ENCODE measurements around the gene UBE3C. TPM values are rescaled to one million over a fixed set of nuclear protein-coding genes. Genes with fewer than 3 reads are reported as not detected.

The UBE3C gene
- total RNA-seq, 1 donor = 95.9 TPM

DNA sequence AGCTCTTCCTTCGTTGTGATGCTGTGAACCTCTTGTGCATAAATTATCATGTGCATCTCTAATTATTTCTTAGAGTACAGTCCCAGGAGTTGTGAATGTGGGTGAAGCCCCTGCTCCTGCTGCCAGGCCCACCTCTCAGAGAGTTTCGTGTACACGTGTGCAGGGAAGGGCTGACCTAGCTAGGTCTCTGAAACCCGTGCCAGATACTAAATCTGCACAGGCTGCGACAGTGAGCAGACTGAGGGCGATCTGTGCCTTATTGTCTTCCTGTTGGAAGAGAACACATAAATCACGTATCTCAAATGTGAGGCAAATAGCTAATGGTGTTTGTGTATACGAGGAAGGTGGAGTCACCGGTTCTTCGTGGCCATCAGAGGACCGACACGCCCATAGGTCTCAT, 126.3 kb downstream of the UBE3C start:
- H2AFZ ChIP-seq (ENCODE audit: low read length) = no peak overlapping the region
- TF ChIP-seq, protein P1, sequence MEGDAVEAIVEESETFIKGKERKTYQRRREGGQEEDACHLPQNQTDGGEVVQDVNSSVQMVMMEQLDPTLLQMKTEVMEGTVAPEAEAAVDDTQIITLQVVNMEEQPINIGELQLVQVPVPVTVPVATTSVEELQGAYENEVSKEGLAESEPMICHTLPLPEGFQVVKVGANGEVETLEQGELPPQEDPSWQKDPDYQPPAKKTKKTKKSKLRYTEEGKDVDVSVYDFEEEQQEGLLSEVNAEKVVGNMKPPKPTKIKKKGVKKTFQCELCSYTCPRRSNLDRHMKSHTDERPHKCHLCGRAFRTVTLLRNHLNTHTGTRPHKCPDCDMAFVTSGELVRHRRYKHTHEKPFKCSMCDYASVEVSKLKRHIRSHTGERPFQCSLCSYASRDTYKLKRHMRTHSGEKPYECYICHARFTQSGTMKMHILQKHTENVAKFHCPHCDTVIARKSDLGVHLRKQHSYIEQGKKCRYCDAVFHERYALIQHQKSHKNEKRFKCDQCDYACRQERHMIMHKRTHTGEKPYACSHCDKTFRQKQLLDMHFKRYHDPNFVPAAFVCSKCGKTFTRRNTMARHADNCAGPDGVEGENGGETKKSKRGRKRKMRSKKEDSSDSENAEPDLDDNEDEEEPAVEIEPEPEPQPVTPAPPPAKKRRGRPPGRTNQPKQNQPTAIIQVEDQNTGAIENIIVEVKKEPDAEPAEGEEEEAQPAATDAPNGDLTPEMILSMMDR (IDR thresholded peaks at IDR 0.05; ENCODE audit: extremely low read depth, low read depth, low read length) = no peak
- no peak for DNase-seq (ENCODE audit: insufficient read length, low spot score, missing footprints)
- H3K4me1 ChIP-seq (ENCODE audit: insufficient read depth, low read length) = no peaks in the 10 kb centered on the region
- no peak overlapping the region for H3K27ac ChIP-seq (ENCODE audit: low read depth, low read length)
- H3K9me3 ChIP-seq (ENCODE audit: low read depth, low read length) = no peaks in the 10 kb centered on the region
- H3K4me2 ChIP-seq (ENCODE audit: insufficient read depth, low read length) = no peak overlapping the region
- no peaks in the 10 kb centered on the region for H4K20me1 ChIP-seq (ENCODE audit: insufficient read depth, low read length)
- no peaks in the 10 kb centered on the region for H3K27me3 ChIP-seq (ENCODE audit: insufficient read depth, low read length)
- peaks cover 71% of the 10 kb centered on the region for H3K36me3 ChIP-seq (ENCODE audit: insufficient read depth, low read length)
- H3K4me3 ChIP-seq (ENCODE audit: insufficient read depth, low read length) = no peak overlapping the region
- H3K79me2 ChIP-seq (ENCODE audit: insufficient read depth, low read length) = no peaks in the 10 kb centered on the region

DNA sequence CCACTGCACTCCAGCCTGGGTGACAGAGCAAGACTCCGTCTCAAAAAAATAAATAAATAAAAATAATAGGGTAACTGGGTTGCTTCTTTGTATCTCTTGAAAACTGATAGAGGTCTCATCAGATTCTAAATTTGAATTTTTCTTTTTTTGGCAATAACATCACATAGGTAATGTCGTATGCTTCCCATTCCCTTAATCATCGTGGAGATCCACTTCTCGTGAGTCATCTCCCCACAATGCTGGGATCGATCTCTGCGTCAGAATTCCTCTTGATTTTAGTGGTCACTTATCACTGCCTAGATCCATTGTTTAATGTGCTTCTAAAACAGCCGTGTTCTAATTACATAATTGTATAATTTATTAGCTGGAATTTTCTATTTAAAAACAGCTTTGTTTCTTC, 127.5 kb downstream of the UBE3C start:
- H2AFZ ChIP-seq (ENCODE audit: low read length) = no peak overlapping the region
- H4K20me1 ChIP-seq (ENCODE audit: insufficient read depth, low read length) = no peaks in the 10 kb centered on the region
- peaks cover 73% of the 10 kb centered on the region for H3K36me3 ChIP-seq (ENCODE audit: insufficient read depth, low read length)
- no peaks in the 10 kb centered on the region for H3K9me3 ChIP-seq (ENCODE audit: low read depth, low read length)
- no peak overlapping the region for H3K4me2 ChIP-seq (ENCODE audit: insufficient read depth, low read length)
- TF ChIP-seq, protein P1 (IDR thresholded peaks at IDR 0.05; ENCODE audit: extremely low read depth, low read depth, low read length) = no peak
- peaks cover 3% of the 10 kb centered on the region for H3K4me1 ChIP-seq (ENCODE audit: insufficient read depth, low read length)
- H3K79me2 ChIP-seq (ENCODE audit: insufficient read depth, low read length) = no peaks in the 10 kb centered on the region
- no peak overlapping the region for H3K4me3 ChIP-seq (ENCODE audit: insufficient read depth, low read length)
- no peak overlapping the region for H3K27ac ChIP-seq (ENCODE audit: low read depth, low read length)
- DNase-seq (ENCODE audit: insufficient read length, low spot score, missing footprints) = peak; percentile 73
- no peaks in the 10 kb centered on the region for H3K27me3 ChIP-seq (ENCODE audit: insufficient read depth, low read length)

DNA sequence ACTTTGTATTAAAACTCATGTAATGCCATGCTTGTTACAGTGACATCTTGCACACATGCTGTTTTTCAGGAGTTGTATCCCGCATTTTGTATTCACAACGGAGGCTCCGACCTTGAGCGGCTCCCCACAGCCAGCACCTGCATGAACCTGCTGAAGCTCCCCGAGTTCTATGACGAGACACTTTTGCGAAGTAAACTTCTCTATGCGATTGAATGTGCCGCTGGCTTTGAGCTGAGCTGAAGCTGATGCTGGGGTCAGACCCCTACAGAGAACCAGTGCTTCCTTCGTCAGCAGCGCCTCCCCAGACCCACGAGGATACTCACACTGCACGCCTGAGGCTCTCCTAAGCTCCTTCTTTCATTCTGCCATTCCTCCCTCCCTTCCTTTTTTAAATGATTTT, 128.8 kb downstream of the UBE3C start:
- Histone ChIP-seq H3K27me3 (ENCODE audit: insufficient read depth, low read length) (no peaks in the 10 kb centered on the region), H3K4me3 (ENCODE audit: insufficient read depth, low read length) (no peak overlapping the region), H3K4me2 (ENCODE audit: insufficient read depth, low read length) (no peak overlapping the region), H2AFZ (ENCODE audit: low read length) (no peak overlapping the region), H3K9me3 (ENCODE audit: low read depth, low read length) (no peaks in the 10 kb centered on the region), H3K27ac (ENCODE audit: low read depth, low read length) (no peak overlapping the region), H3K36me3 (ENCODE audit: insufficient read depth, low read length) (peaks cover 72% of the 10 kb centered on the region), H3K79me2 (ENCODE audit: insufficient read depth, low read length) (no peaks in the 10 kb centered on the region), H3K4me1 (ENCODE audit: insufficient read depth, low read length) (peaks cover 14% of the 10 kb centered on the region), H4K20me1 (ENCODE audit: insufficient read depth, low read length) (no peaks in the 10 kb centered on the region)
- TF ChIP-seq, protein P1 (IDR thresholded peaks at IDR 0.05; ENCODE audit: extremely low read depth, low read depth, low read length) = no peak
- DNase-seq (ENCODE audit: insufficient read length, low spot score, missing footprints) = no peak

DNA sequence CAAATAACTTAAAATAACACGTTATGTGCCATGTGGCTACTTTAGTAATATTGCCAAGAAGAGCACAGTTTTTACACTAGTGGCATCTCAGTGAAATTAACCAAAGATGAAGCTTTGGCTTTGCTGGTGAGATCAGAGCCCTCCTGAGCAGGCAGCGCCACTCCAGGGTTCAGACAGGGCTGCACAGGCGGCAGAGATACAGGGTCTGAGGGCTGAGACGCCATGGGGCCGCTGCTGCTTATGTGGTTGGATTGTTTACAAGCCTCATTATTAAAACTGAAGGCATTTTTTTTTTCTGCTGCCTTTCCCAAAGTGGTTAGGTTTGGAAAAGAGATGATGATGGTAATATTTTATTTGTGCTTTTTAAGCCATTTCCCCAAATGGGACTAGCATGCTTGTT, 129.2 kb downstream of the UBE3C start:
- Histone ChIP-seq H3K4me3 (ENCODE audit: insufficient read depth, low read length) (no peak overlapping the region), H3K79me2 (ENCODE audit: insufficient read depth, low read length) (no peaks in the 10 kb centered on the region), H3K4me2 (ENCODE audit: insufficient read depth, low read length) (no peak overlapping the region), H4K20me1 (ENCODE audit: insufficient read depth, low read length) (no peaks in the 10 kb centered on the region), H2AFZ (ENCODE audit: low read length) (no peak overlapping the region), H3K27ac (ENCODE audit: low read depth, low read length) (no peak overlapping the region), H3K36me3 (ENCODE audit: insufficient read depth, low read length) (peaks cover 68% of the 10 kb centered on the region), H3K9me3 (ENCODE audit: low read depth, low read length) (no peaks in the 10 kb centered on the region), H3K27me3 (ENCODE audit: insufficient read depth, low read length) (no peaks in the 10 kb centered on the region), H3K4me1 (ENCODE audit: insufficient read depth, low read length) (peaks cover 19% of the 10 kb centered on the region)
- TF ChIP-seq, protein P1 (IDR thresholded peaks at IDR 0.05; ENCODE audit: extremely low read depth, low read depth, low read length) = no peak
- DNase-seq (ENCODE audit: insufficient read length, low spot score, missing footprints) = no peak
